HG03469 (cell line): Measurements from ENCODE around the gene MTHFD1.
A peak's percentile ranks its signal among the peaks of the same experiment; 100 is the strongest.

Experiments used
- ATAC-seq: cut with Tn5 transposase; IDR thresholded peaks from one replicate; pipeline ENCODE4 v1.9.1; 2021; ENCODE audit warnings: mild to moderate bottlenecking, moderate library complexity, moderate number of reproducible peaks; ENCODE audit not compliant: unreplicated experiment

The MTHFD1 gene

DNA sequence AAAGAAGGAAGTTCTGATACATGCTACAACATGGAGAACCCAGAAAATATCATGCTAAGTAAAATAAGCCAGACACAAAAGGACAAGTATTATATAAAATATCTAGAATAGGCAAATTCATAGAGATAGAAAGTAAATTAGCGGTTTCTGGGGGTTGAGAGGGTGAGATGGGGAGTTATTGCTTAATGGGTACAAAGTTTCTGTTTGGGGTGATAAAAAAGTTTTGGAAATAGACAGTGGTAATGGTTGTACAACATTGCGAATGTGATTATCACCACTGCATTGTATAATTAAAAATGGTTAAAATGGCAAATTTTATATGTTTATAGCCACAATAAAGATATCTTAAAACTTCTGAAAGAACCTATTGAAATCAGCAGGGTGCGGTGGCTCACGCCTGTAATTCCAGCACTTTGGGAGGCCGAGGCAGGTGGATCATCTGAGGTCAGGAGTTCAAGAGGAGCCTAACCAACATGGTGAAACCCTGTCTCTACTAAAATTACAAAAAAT lies 100.5 kb downstream of the MTHFD1 start:
- no peak for ATAC-seq

GRCh38 chr14:64491637-64492036 lies 103.5 kb downstream of the MTHFD1 start:
- ATAC-seq = no peak

DNA sequence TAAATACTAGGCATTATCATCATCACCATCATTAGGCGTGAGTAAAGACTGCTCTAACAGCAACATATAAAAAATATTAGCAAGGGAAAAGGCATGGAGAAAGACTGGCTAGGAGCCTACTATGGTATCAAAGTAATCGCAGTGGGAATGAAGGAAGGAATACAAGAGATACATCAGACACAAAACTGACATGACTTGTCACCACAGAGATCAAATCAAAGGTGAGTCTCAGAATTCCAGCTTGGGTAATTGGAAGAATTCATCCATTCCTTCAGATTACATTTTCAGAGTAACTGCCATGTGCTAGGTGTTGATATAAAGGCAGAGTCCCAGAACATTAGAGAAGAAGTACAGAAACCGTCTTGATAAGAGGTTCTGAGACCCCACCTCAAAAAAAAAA lies 105.3 kb downstream of the MTHFD1 start:
- ATAC-seq = no peak

GRCh38 chr14:64495252-64495651 lies 107.1 kb downstream of the MTHFD1 start:
- ATAC-seq = no peak

- no peak for ATAC-seq
Measured at GRCh38 chr14:64496764-64497163, 108.6 kb downstream of the MTHFD1 start.

DNA sequence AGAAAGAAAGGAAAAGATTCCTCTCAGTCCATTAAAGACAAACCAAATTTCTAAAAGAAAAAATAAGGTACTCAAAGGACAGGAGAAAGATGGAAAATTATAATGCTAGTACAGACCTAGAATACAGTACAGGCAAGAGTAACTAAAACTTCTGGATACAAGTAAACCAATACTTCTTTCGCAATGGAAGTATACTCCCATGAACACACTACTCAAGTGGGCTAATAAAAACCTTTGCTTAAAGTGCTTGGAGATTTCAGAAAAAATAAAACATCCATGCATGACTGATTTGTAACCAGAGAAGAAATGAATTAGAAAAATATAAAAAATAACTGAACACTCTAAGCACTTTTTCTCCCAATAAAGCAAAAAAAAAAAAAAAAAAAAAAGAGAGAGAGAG lies 111.9 kb downstream of the MTHFD1 start:
- ATAC-seq = no peak

- no peak for ATAC-seq
Measured at GRCh38 chr14:64501411-64502171, 113.4 kb downstream of the MTHFD1 start.

GRCh38 chr14:64502456-64502855 lies 114.3 kb downstream of the MTHFD1 start:
- no peak for ATAC-seq

GRCh38 chr14:64502887-64503433 lies 114.8 kb downstream of the MTHFD1 start:
- peak; percentile 1 for ATAC-seq

- ATAC-seq = peak; percentile 49
Measured at GRCh38 chr14:64503434-64504309, 115.5 kb downstream of the MTHFD1 start, which contains the start of gene ZBTB25. Gene ZBTB25, minus strand, starts transcription at chr14:64503838. Its CDS starts 13,305 bp downstream, at chr14:64490533.

- no peak for ATAC-seq
Measured at GRCh38 chr14:64504310-64504896, 116.2 kb downstream of the MTHFD1 start, which contains the start of gene ZBTB1. Gene ZBTB1, plus strand, starts transcription at chr14:64504770. Its CDS starts 16,735 bp downstream, at chr14:64521505.

GRCh38 chr14:64504897-64505794 lies 117.0 kb downstream of the MTHFD1 start:
- no peak for ATAC-seq

GRCh38 chr14:64506721-64507120 lies 118.6 kb downstream of the MTHFD1 start:
- ATAC-seq = no peak

DNA sequence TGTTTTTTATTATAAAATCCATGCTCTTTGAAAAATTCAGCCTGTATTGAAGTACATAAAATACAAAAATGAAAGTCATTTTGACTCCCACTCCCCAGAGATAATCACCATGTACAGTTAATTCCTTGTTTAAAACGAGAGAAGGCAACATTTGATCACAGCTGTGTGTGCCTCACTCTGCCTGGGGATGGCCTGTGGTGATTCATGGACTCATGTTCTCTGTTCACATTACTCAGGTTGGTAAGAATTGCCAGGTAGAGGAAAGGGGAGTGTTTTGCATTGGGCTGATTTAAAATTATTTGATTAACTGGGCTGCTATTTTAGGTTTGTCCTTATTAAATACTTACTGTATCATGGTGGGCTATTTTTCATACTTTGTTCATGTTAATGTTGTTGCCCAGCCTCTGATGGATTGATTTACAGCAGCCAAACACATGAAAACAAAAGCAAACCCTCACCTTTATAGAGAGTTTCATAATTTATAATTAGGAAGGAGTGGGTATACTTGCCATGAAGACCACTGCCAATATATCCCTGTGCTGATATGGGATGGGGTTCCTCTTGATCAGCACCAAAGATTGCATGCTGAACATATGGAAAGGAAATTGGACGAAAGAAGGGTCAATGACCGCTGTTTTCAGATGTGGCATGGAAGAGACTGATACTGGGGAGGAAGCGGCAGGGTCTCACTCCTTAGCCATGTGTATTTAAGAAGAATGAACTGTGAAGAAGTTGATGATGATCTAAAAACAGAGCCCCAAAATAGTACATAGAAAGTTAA lies 119.4 kb downstream of the MTHFD1 start:
- no peak for ATAC-seq

- peak; percentile 18 for ATAC-seq
Measured at GRCh38 chr14:64508215-64508776, 120.1 kb downstream of the MTHFD1 start.

DNA sequence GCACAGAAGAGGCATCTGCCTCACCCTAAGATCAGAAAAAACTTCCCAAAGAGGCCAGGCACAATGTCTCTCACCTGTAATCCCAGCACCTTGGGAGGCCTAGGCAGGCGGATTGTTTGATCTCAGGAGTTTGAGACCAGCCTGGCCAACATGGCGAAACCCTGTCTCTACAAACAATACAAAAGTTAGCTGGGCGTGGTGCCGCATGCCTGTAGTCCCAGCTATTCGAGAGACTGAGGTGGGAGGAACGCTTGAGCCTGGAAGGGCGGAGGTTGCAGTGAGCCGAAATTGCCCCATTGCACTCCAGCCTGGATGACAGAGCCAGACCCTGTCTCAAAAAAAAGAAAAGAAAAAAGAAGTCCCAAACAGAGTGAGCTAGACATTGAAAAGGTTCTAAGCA lies 120.9 kb downstream of the MTHFD1 start:
- no peak for ATAC-seq
